ENCODE data around the gene AHNAK2.

DNA sequence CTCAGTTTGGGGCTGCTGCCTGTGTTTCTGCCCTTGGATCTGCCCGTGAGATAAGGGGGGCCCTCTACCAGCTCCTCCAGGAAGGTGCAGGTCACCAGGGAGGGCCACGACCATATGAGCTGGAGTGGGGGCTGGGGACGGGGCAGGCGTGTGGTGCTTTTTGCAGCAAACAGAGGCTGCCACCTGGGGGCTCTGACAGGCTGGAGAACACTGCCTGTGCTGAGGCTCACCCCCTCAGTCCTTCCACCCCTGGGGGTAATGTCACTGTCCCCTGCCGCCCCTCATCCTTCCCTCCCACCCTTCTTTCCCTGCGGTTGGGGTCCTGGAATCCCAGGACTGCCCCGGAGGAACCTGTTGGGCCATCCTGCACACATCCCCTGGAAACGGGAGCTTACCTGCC, 50.3 kb downstream of the AHNAK2 start:
- TF ChIP-seq, protein P1, sequence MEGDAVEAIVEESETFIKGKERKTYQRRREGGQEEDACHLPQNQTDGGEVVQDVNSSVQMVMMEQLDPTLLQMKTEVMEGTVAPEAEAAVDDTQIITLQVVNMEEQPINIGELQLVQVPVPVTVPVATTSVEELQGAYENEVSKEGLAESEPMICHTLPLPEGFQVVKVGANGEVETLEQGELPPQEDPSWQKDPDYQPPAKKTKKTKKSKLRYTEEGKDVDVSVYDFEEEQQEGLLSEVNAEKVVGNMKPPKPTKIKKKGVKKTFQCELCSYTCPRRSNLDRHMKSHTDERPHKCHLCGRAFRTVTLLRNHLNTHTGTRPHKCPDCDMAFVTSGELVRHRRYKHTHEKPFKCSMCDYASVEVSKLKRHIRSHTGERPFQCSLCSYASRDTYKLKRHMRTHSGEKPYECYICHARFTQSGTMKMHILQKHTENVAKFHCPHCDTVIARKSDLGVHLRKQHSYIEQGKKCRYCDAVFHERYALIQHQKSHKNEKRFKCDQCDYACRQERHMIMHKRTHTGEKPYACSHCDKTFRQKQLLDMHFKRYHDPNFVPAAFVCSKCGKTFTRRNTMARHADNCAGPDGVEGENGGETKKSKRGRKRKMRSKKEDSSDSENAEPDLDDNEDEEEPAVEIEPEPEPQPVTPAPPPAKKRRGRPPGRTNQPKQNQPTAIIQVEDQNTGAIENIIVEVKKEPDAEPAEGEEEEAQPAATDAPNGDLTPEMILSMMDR (conservative IDR thresholded peaks at IDR 0.05 in 1 of 2, IDR thresholded peaks at IDR 0.05 in 1 of 2; ENCODE audit: extremely low read depth in 1 of 2, insufficient read depth in 1 of 2, low read depth in 1 of 2, low read length in 2 of 2) = no peak
- TF ChIP-seq EZH2 (IDR thresholded peaks at IDR 0.05; ENCODE audit: borderline replicate concordance, low read length) = no peak
